Breast epithelium (tissue), 4 donors: ENCODE measurements around the gene PPFIA1. TPM values are rescaled to one million over a fixed set of nuclear protein-coding genes. Genes with fewer than 3 reads are reported as not detected.

Source experiments
- DNase-seq, 2 donors: peaks; one replicate each; pipeline ENCODE4 v3.0.0-alpha.2; 2019; ENCODE audit warnings: low spot score in 2 of 2
- H3K27ac ChIP-seq, 2 donors: fragments of 200-600 bp; sonication (generic) in 1 of 2; one replicate each; pipeline ENCODE4 v1.5.1; 2016 to 2019; ENCODE audit warnings: mild to moderate bottlenecking in 1 of 2
- H3K27me3 ChIP-seq, 2 donors: fragments of 200-600 bp; sonication (generic) in 1 of 2; one replicate each; pipeline versions ENCODE4 v1.5.1 to v1.6.0; 2017 to 2019; ENCODE audit warnings: control low read depth in 1 of 2, mild to moderate bottlenecking in 1 of 2
- H3K36me3 ChIP-seq: fragments of 200-600 bp; one replicate; pipeline ENCODE4 v1.5.1; 2019
- H3K4me1 ChIP-seq, 2 donors: fragments of 200-600 bp; sonication (generic); one replicate each; pipeline ENCODE4 v1.5.1; 2016 to 2019; ENCODE audit warnings: control low read depth in 1 of 2
- H3K4me3 ChIP-seq, 3 donors: fragments of 200-600 bp; sonication (generic); 1 replicate in 2 of 3; 2 replicates in 1 of 3; pipeline ENCODE4 v1.5.1; 2016 to 2019; ENCODE audit warnings: mild to moderate bottlenecking in 3 of 3, moderate library complexity in 2 of 3
- H3K9me3 ChIP-seq, 2 donors: fragments of 200-600 bp; sonication (generic) in 1 of 2; one replicate each; pipeline ENCODE4 v1.5.1; 2016 to 2019; ENCODE audit warnings: control low read depth in 1 of 2
- POLR2A ChIP-seq: fragments of 450-650 bp; IDR thresholded peaks from one replicate; pipeline ENCODE4 v1.6.1; 2016; ENCODE audit warnings: antibody characterized with exemption, mild to moderate bottlenecking, moderate library complexity
- POLR2AphosphoS5 ChIP-seq, 3 donors: sonication (generic); formaldehyde crosslinking; IDR thresholded peaks; one replicate each; pipeline ENCODE4 v1.6.1; 2017; ENCODE audit warnings: antibody characterized with exemption in 3 of 3
- intact Hi-C: fragments of 100-400 bp; cut with DNase I; formaldehyde crosslinking; loops from one replicate; pipeline ENCODE4 v1.15.1; 2023; ENCODE audit warnings: low total_unique reads
- total RNA-seq, 3 donors: library from RNA; depleted of rRNA; stranded (reverse); fragments of >200 nt; gene quantifications; one replicate each; pipeline ENCODE4 v1.1.0, GENCODE V29; 2016
- TF ChIP-seq, protein P1 (sequence below), 3 donors: fragments of 450-650 bp; IDR thresholded peaks; one replicate each; pipeline ENCODE4 v1.5.1; 2016 to 2017; ENCODE audit warnings: antibody characterized with exemption in 3 of 3, mild to moderate bottlenecking in 3 of 3, moderate library complexity in 3 of 3

Gene PPFIA1
- total RNA-seq, 3 donors from 2014 or later = 52.2 to 80.8 (median 78.0) TPM

DNA sequence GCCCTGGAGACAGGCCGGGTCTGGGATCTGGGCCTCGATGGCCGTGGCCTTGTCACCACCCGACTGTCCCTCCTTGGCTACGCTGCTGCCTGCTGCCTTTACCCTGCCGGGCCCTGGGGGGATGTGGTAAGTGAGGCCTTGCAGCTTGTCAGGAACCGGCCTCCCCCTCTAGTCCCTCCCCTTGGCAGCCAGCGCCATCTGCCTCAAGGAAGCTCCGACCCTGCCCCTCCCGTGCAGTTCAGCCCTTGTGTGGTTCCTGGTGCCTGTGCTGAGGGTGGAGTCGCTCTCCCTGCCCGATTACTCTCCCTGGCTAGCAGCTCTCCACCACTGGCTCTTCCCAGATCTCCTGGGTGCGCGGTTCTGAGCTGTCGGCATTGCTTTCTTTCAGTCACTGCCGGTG lies 161.6 kb downstream of the PPFIA1 start:
- Histone ChIP-seq H3K27ac (no peak overlapping the region), H3K27me3 (no peaks in the 10 kb centered on the region), H3K4me3 (no peak overlapping the region), H3K36me3 (peaks cover 14% of the 10 kb centered on the region), H3K9me3 (no peaks in the 10 kb centered on the region), H3K4me1 (no peaks in the 10 kb centered on the region)
- intact Hi-C loops = no loop called here
- TF ChIP-seq POLR2AphosphoS5 (IDR thresholded peaks at IDR 0.05) (no peak), POLR2A (no peak)
- TF ChIP-seq, protein P1, sequence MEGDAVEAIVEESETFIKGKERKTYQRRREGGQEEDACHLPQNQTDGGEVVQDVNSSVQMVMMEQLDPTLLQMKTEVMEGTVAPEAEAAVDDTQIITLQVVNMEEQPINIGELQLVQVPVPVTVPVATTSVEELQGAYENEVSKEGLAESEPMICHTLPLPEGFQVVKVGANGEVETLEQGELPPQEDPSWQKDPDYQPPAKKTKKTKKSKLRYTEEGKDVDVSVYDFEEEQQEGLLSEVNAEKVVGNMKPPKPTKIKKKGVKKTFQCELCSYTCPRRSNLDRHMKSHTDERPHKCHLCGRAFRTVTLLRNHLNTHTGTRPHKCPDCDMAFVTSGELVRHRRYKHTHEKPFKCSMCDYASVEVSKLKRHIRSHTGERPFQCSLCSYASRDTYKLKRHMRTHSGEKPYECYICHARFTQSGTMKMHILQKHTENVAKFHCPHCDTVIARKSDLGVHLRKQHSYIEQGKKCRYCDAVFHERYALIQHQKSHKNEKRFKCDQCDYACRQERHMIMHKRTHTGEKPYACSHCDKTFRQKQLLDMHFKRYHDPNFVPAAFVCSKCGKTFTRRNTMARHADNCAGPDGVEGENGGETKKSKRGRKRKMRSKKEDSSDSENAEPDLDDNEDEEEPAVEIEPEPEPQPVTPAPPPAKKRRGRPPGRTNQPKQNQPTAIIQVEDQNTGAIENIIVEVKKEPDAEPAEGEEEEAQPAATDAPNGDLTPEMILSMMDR (IDR thresholded peaks at IDR 0.05) = no peak
- peak in 1 of 2 donors; percentile 38 for DNase-seq

DNA sequence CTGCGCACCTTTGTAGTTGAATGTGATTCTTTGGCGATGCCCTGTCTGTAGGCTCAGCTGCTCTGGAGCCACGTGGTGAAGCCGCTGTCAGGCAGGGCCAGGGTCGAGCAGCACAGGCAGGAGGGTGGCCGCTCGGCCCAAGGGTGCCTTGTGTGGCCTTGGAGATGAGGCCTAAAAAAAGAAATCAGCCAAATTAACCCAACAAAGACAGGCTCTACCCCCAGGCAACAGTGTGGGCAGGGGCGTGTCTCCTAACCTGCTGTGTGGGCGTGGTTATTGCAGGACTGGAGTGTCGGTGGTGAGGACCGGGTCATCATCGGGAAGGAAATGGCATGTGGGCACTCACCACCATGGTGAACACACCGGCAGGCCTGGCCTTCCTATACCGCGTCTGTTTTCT lies 162.1 kb downstream of the PPFIA1 start:
- no peak overlapping the region for H3K27ac ChIP-seq
- intact Hi-C loops = no loop called here
- H3K27me3 ChIP-seq = no peaks in the 10 kb centered on the region
- TF ChIP-seq, protein P1 (IDR thresholded peaks at IDR 0.05) = no peak
- TF ChIP-seq POLR2AphosphoS5 (IDR thresholded peaks at IDR 0.05) (no peak), POLR2A (no peak)
- H3K36me3 ChIP-seq = peaks cover 14% of the 10 kb centered on the region
- H3K4me3 ChIP-seq = no peak overlapping the region
- DNase-seq = no peak
- H3K9me3 ChIP-seq = no peaks in the 10 kb centered on the region
- no peaks in the 10 kb centered on the region for H3K4me1 ChIP-seq

DNA sequence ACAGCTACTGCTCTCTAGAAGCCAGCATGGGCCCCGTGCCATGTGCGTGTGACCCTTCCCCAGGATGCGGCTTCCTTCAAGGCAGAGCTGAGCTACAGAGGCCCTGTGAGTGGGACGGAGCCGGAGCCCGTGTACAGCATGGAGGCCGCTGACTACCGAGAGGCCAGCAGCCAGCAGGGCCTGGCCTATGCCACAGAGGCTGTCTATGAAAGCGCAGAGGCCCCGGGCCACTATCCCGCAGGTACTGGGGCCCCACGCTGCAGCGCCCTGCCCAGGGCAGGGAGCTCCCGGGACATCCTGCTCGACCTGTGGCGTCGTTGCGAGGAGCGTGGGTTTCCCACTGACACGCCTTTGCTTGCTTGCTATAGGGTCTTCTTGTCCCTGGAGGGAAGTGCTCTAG lies 162.5 kb downstream of the PPFIA1 start:
- no peaks in the 10 kb centered on the region for H3K9me3 ChIP-seq
- H3K4me3 ChIP-seq = no peak overlapping the region
- no peak for DNase-seq
- H3K4me1 ChIP-seq = no peaks in the 10 kb centered on the region
- H3K27me3 ChIP-seq = no peaks in the 10 kb centered on the region
- TF ChIP-seq POLR2AphosphoS5 (IDR thresholded peaks at IDR 0.05) (no peak), POLR2A (no peak)
- TF ChIP-seq, protein P1 (IDR thresholded peaks at IDR 0.05) = no peak
- peaks cover 14% of the 10 kb centered on the region for H3K36me3 ChIP-seq
- intact Hi-C loops = no loop called here
- H3K27ac ChIP-seq = no peak overlapping the region

DNA sequence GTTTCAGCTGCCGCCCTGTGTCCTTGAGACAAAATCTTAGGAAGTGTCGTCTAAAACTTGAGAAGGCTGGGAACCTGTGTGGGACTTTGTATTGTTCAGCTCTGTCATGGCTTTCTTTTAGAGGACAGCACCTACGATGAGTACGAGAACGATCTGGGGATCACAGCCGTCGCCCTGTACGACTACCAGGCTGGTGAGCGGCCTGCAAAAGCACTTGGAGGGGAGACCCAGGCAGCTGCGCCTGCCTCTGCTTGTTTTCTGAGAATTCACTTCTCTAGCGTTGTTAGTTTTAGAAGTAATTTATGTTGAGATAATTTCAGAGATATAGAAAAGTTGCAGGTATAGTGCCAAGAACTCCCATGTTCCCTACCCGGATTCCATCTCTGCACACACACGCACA lies 163.0 kb downstream of the PPFIA1 start:
- Histone ChIP-seq H3K36me3 (peaks cover 14% of the 10 kb centered on the region), H3K4me3 (no peak overlapping the region)
- no peak for TF ChIP-seq POLR2AphosphoS5 (IDR thresholded peaks at IDR 0.05)
- no peak for TF ChIP-seq POLR2A
- TF ChIP-seq, protein P1 (IDR thresholded peaks at IDR 0.05) = no peak

More for the DNA sequence above, 163.0 kb downstream of the PPFIA1 start:
- Histone ChIP-seq H3K27ac (no peak overlapping the region), H3K9me3 (no peaks in the 10 kb centered on the region), H3K4me1 (no peaks in the 10 kb centered on the region), H3K27me3 (no peaks in the 10 kb centered on the region)
- intact Hi-C loops = no loop called here
- no peak for DNase-seq

Other genes starting within 250 kb of the PPFIA1 start
- 10 to 100 TPM in 2 of 3 donors, 1 to 10 TPM in 1; 3.7 to 95.0 (median 53.7) TPM for gene ANO1, start 192.4 kb upstream of the PPFIA1 start, total RNA-seq
- 10 to 100 TPM; 17.6 to 33.1 (median 30.2) TPM for gene FADD, start 67.4 kb upstream of the PPFIA1 start, total RNA-seq
- 100 to 1,000 TPM; 283 to 306 (median 285) TPM for gene CTTN, start 127.8 kb downstream of the PPFIA1 start, total RNA-seq